HG03442 (cell line): Measurements from ENCODE around the gene CADPS2.

Experiments
- ATAC-seq: cut with Tn5 transposase; IDR thresholded peaks from one replicate; pipeline ENCODE4 v1.9.1; 2021; ENCODE audit warnings: mild to moderate bottlenecking, moderate library complexity; ENCODE audit not compliant: unreplicated experiment

Gene CADPS2

GRCh38 chr7:122327969-122328368, 558.3 kb downstream of the CADPS2 start:
- ATAC-seq, result no peak

DNA sequence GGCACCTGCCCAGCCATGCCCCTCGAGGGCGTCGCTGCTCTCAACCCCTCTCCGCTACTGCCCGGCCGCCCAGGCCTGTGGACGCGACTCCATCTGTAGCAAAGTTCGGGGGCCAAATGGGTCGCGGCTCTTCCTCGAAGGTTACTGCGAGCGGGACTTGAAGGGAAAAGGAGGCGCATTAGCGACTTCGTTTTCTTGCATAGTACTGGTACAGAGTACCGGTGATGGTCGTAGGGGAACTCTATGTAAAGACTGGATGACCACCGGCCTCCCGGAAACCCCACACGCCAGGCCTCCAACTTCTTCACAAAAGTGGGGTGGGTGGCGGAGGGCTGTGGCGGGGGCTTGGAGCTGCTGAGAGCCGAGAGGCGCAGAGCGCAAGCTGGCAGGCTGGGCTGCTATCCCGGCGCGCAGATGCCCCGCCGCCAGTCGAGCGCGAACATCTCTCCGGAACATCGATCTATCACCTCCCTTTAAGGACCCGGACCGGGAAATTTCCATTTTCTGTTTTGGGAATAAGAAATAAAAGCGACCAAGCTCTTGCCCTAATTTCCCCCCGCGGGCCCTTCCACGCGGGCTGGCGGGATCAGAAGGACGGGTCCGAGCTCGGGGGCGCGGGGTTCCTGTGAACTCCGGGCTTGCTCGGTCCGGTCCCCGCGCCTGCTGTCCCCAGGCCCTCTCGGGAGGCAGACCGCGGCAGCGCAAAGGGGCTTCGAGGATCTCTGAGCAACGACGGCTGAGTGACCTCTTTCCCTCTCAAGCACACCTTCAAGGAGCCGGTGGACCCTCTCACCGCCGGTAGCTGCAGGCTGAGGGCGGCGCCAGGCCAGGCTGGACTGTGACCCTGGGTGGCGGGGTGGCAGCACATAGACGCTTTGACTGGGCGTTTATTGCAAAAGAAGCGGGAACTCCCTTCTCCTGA, 569.5 kb downstream of the CADPS2 start:
- no peak for ATAC-seq

DNA sequence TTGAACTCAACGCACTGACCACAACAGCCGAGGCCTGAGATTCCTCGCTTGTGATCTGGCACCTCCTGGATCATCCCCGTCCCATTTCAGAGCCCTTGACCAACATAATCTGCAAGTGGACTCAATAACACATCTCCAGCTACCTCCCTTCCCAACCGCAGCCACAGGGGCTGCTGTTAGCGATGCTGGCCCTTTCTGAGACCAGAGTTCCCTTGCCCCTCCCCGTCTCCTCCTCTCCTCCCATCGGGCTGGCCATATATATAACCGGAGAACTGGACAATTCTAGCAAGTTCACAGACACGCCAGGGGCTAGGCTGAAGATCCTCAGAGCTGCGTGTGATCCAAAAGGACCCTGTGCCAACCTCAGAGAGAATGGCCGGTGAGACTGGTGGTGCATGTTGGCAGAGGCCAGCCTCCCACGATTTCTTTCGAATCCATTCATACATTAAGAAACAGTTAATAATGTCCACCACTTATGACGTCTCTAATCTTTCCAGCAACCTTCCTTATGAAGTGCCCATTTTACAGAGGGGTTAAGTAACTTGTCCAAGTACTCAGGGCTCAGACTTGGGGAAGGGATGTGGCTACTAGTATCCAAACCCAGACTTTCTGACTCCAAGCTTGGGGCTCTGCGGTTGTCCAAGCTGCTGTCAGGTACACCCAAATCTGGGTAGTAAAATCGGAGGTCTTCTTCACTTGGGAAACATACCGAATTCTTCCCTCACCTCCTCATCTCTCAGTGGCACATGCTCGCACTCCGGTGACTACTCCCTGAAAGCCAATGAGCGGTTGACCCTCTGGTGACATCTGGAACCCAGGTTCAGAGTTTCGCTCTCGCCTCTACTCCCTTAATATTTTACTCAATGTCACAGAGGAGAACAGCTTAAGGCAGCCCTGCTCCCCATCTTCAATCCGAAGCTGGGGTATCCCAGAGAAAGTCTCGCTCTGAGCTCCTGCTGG, 570.5 kb downstream of the CADPS2 start:
- no peak for ATAC-seq

GRCh38 chr7:122314284-122314683, 572.0 kb downstream of the CADPS2 start:
- no peak for ATAC-seq

- ATAC-seq, result no peak
These were observed 573.5 kb downstream of the CADPS2 start for GRCh38 chr7:122312789-122313188.

- no peak for ATAC-seq
These were observed 574.4 kb downstream of the CADPS2 start for GRCh38 chr7:122311734-122312450.

DNA sequence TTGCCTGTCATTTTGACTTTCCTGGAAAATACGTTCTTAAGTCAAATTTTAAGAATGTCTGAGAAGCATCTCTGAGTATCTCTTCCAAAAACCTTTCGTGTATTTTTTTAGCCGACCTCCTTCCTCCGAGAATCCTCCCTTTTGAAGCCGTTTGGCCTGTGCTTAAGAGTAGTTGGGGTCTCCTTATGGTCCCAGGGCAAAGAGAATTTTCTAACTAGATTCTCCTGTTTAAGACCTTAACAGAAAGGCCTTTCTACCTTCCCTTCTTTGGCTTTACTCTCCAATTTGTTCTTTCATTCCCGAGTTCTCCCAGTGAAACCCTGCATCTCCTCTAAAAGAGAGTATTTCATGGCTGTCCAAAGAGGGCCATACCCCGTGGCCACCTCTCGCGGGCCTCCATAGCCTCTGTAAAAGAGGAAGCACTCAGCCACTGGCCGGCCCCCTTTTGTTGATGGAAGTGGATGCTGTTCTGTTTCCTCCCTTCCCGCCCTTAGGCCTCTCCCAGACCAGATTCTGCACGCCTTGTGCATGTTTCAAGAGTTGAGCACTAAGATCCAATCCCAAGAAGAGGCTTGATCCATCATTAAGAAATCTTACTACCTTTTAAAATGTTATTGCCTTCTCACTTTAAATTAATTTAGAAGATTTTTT, 575.1 kb downstream of the CADPS2 start:
- ATAC-seq, result no peak

DNA sequence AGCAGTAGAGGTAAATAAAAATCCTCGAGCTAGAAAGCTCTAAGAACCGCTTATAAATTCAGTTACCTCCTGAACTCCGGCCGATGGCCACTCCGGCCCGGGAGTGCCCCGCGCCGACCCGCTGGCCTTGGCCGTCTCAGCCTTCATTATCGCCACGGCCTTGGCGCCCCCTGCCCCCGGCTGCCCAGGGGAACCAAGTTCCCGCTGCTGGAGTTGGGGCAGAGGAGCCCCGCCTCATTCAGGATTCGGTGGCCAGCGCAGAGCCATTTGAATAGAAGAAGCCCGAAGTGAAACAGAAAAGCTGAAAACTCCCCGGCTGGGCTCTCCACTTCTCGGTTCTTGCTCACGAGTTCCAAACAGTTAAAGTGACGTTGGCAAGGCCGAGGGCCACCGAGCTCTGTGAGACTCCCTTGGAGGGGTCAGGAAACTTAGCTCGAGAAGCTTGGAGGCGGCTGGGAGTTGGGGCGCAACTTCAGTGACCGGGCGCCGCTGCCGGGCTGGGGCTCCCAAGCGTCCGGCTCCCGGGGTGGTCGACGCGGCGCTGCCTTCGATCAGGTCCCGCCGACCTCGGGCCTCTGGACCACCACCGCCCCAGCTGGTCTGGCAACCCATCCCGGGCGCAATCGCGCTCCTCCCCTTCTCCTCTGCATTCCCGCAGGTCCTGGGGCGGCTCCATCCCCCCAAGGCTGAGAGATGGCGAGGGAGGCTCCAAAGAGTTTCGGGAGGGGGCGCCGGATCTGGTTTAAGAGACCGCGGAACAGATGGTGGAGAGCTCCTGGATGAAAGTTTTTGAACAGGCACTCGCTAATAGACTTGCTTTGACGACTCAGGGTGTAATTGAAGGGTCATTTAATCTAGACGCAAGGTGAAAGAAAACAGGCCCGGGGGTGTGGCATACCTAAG, 575.9 kb downstream of the CADPS2 start:
- peak; percentile 38 for ATAC-seq

DNA sequence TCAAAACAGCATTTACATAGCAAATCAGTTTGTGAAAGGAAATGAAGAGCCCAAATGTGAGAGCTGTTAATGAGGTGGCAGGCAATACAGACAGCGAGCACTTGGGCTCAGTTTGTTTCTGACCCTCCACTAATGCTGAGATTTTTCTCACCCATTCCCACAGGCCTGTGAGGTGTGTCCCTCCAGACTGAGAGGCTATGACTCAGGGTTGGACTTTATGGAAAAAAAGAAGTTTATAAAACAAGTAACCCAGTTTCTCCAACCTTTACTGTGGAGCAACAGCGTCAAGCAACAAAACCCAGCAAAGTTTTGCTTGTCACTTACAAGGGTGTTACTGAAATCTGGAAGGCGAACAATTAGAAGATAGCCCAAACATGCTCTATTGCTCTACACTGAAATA, 576.8 kb downstream of the CADPS2 start:
- no peak for ATAC-seq

GRCh38 chr7:122307228-122307621, 579.0 kb downstream of the CADPS2 start:
- ATAC-seq, result no peak

- ATAC-seq, result no peak
These were observed 579.7 kb downstream of the CADPS2 start for GRCh38 chr7:122306320-122307227.

DNA sequence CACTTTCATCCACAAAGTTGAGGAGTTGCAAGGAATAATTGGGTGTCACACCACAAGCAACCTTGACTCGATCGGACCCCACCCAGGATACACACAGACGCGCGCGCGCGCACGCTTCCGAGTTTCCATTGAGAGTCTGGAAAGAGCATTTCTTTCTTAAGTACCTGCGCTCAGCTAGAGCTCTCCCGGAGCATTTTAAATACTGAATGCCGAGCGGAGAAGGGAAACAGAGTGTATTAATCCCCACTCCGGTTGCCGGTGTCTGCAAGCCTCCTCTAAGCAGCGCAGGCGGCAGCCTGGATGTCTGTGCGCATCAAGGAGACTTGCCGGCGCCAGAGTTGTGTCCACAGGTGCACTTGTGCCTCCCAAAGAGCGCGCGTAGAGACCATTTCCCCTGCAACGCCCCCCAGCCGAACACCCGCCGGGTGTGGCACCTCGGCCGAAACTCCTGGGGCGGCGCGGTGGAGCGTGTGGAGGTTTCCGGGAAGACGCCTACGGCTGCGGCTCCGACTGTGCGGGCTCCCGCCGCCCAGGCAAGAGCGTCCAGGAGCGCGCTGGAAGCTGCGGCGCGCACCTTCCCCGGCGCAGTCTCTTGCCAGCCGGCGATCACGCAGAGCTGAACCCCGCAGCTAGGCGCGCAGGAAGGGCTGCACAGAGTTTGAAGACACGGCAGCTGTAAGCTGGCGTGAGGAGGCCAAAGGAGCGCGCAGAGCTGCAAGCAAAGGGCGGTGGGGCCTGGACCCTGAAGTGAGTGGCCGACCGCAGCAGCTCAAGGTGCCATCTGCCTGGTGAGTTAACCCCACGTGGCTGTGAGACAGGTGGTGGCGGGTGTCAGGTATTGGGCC, 580.6 kb downstream of the CADPS2 start:
- no peak for ATAC-seq

GRCh38 chr7:122304996-122305421, 581.3 kb downstream of the CADPS2 start:
- no peak for ATAC-seq

- ATAC-seq, result no peak
These were observed 581.8 kb downstream of the CADPS2 start, which contains the start of gene FEZF1 for GRCh38 chr7:122304319-122304975. TSS of gene FEZF1 (minus strand) at chr7:122304750. CDS start at chr7:122304437, 313 bp downstream.

DNA sequence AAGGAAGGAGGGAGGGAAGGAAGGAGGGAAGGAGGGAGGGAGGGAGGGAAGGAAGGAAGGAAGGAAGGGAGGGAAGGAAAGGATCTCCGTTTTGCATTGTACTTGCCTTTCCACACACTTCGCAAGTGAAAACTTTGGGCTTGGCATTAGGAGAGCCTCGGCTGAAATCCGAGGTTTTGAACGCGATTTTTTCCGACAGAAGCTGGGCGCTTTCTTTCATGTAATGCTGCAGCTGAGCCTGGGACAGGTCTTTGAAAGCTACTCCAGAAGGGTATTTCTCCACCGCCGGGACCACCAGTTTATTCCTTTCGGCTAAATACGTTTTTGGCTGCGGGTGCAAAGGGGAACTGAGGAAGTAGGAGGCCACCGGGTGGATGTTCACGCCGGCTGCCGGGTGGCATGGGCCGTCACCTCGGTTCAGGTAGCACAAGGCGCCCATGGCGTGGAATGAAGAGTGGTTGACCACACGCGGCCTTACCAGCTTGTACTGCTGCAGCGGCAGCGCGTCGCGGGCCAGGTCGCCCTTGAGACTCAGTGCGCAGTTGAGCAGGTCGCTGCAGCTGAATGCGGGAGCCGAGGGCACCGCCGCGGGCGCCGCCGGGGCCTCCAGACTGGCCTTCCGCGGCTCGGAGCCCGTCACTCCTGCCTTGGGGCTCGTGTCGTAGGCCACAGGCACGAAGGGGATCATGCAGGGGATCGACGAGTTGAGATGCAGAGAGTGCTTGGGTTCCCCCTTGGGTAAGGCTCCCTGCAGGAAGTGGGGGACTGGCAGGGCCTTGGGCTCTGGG, 582.5 kb downstream of the CADPS2 start:
- no peak for ATAC-seq
